Esophagus squamous epithelium (tissue), 5 donors: Measurements from ENCODE around the gene GMPS. TPM values are rescaled to one million over a fixed set of nuclear protein-coding genes. Genes with fewer than 3 reads are reported as not detected.

Experiments used
- DNase-seq: peaks from one replicate; lab custom pipeline; 2025; lab: John Stamatoyannopoulos, UW
- H3K27ac ChIP-seq, 4 donors: fragments of 200-600 bp; sonication (generic); one replicate each; pipeline ENCODE4 v1.5.1; 2016 to 2019; ENCODE audit warnings: mild to moderate bottlenecking in 1 of 4
- H3K27me3 ChIP-seq, 4 donors: fragments of 200-600 bp; sonication (generic); 1 replicate in 3 of 4; 2 replicates in 1 of 4; pipeline versions ENCODE4 v1.5.1 to v1.6.0; 2017 to 2021; ENCODE audit warnings: antibody characterized with exemption in 1 of 4
- H3K36me3 ChIP-seq, 3 donors: fragments of 200-600 bp; sonication (generic); one replicate each; pipeline ENCODE4 v1.5.1; 2016 to 2019
- H3K4me1 ChIP-seq, 3 donors: fragments of 200-600 bp; sonication (generic); one replicate each; pipeline ENCODE4 v1.5.1; 2017 to 2019
- H3K4me3 ChIP-seq, 4 donors: fragments of 200-600 bp; sonication (generic); 1 replicate in 3 of 4; 2 replicates in 1 of 4; pipeline ENCODE4 v1.5.1; 2016 to 2019; ENCODE audit warnings: mild to moderate bottlenecking in 2 of 4, moderate library complexity in 1 of 4
- H3K9me3 ChIP-seq, 3 donors: fragments of 200-600 bp; sonication (generic); one replicate each; pipeline ENCODE4 v1.5.1; 2016 to 2019
- POLR2A ChIP-seq, 4 donors: fragments of 450-650 bp; IDR thresholded peaks; one replicate each; pipeline ENCODE4 v1.6.1; 2017; ENCODE audit warnings: antibody characterized with exemption in 4 of 4, mild to moderate bottlenecking in 4 of 4, moderate library complexity in 3 of 4
- WGBS, 2 donors: methylation state at CpG; one replicate each; pipeline ENCODE4 v1.1.5; 2018; 5-methylcytosine and 5-hydroxymethylcytosine counted together
- intact Hi-C: fragments of 100-400 bp; cut with DNase I; formaldehyde crosslinking; loops from one replicate; pipeline ENCODE4 v1.15.0; 2022
- total RNA-seq, 4 donors: library from RNA; depleted of rRNA; stranded (reverse); fragments of >200 nt; gene quantifications; one replicate each; pipeline ENCODE4 v1.1.0, GENCODE V29; 2016
- TF ChIP-seq, protein P1 (sequence below), 6 experiments: fragments of 450-650 bp in 4 of 6; fragments of 200-600 bp in 2 of 6; sonication (generic) in 2 of 6; IDR thresholded peaks; one replicate each; pipeline ENCODE4 v1.5.1; 2016 to 2019; ENCODE audit warnings: antibody characterized with exemption in 6 of 6, mild to moderate bottlenecking in 4 of 6, moderate library complexity in 4 of 6
- donor health status: DM: yes; HTN: yes; CAD: no.

GMPS gene
- total RNA-seq, 4 donors from 2014 or later, result 14.3 to 47.9 (median 36.8) TPM

- TF ChIP-seq, protein P1, sequence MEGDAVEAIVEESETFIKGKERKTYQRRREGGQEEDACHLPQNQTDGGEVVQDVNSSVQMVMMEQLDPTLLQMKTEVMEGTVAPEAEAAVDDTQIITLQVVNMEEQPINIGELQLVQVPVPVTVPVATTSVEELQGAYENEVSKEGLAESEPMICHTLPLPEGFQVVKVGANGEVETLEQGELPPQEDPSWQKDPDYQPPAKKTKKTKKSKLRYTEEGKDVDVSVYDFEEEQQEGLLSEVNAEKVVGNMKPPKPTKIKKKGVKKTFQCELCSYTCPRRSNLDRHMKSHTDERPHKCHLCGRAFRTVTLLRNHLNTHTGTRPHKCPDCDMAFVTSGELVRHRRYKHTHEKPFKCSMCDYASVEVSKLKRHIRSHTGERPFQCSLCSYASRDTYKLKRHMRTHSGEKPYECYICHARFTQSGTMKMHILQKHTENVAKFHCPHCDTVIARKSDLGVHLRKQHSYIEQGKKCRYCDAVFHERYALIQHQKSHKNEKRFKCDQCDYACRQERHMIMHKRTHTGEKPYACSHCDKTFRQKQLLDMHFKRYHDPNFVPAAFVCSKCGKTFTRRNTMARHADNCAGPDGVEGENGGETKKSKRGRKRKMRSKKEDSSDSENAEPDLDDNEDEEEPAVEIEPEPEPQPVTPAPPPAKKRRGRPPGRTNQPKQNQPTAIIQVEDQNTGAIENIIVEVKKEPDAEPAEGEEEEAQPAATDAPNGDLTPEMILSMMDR (IDR thresholded peaks at IDR 0.05), result no peak
- no peak for TF ChIP-seq POLR2A (IDR thresholded peaks at IDR 0.05)
Measured at GRCh38 chr3:155989536-155989935, 119.1 kb downstream of the GMPS start.

DNA sequence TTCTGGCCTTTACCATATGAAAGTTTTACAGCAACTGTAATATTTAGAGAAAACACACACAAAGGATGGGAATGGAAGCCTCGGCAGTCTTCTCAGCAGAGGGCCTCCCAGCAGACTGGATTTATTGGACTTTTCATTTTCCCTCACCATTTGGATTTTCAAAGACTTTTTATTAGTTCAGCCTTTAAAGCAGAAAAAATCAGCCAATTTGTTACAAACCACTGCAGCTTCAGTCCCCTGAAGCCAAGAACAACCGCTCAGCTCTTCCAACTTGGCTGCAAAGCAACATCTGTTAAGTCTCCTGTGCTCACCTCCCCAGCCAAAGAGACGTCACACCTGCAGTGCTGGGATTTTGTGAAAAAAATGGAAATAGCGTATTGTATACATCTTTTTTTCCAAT, 120.8 kb downstream of the GMPS start:
- H3K4me3 ChIP-seq, result no peak overlapping the region
- WGBS, 2 donors, result 40 to 47% methylated on average over 4 of the region's 4 CpGs
- no peaks in the 10 kb centered on the region for H3K9me3 ChIP-seq
- no peak overlapping the region for H3K27ac ChIP-seq
- no peaks in the 10 kb centered on the region for H3K36me3 ChIP-seq
- intact Hi-C loops, result no loop called here
- no peak for TF ChIP-seq POLR2A (IDR thresholded peaks at IDR 0.05)
- TF ChIP-seq, protein P1 (IDR thresholded peaks at IDR 0.05), result no peak
- no peak for DNase-seq
- H3K27me3 ChIP-seq, result no peaks in the 10 kb centered on the region
- H3K4me1 ChIP-seq, result no peaks in the 10 kb centered on the region

More at GRCh38 chr3:155989536-155989935, 119.1 kb downstream of the GMPS start:
- H3K4me1 ChIP-seq, result no peaks in the 10 kb centered on the region
- intact Hi-C loops, result no loop called here
- no peaks in the 10 kb centered on the region for H3K9me3 ChIP-seq
- H3K27ac ChIP-seq, result no peak overlapping the region
- no peak overlapping the region for H3K4me3 ChIP-seq
- H3K36me3 ChIP-seq, result no peaks in the 10 kb centered on the region
- no peak for DNase-seq
- H3K27me3 ChIP-seq, result no peaks in the 10 kb centered on the region

GRCh38 chr3:155991847-155992246, 121.4 kb downstream of the GMPS start:
- no peaks in the 10 kb centered on the region for H3K4me1 ChIP-seq
- DNase-seq, result no peak
- no peaks in the 10 kb centered on the region for H3K27me3 ChIP-seq
- WGBS, 2 donors, result 64 to 70% methylated on average over 1 of the region's 1 CpG
- no peak for TF ChIP-seq POLR2A (IDR thresholded peaks at IDR 0.05)
- TF ChIP-seq, protein P1 (IDR thresholded peaks at IDR 0.05), result no peak
- no peaks in the 10 kb centered on the region for H3K9me3 ChIP-seq
- intact Hi-C loops, result no loop called here
- H3K4me3 ChIP-seq, result no peak overlapping the region
- no peaks in the 10 kb centered on the region for H3K36me3 ChIP-seq
- no peak overlapping the region for H3K27ac ChIP-seq

Other genes starting within 250 kb of the GMPS start
- gene PLCH1, start 125.6 kb upstream of the GMPS start, total RNA-seq, result 1 to 10 TPM in 1 of 4 donors, under 1 TPM in 3; 0.19 to 2.1 (median 0.28) TPM
- gene C3orf33, start 64.4 kb upstream of the GMPS start, total RNA-seq, result 1 to 10 TPM in 1 of 4 donors, under 1 TPM in 3; 0.44 to 1.3 (median 0.58) TPM
- 10 to 100 TPM; 16.3 to 22.0 (median 21.8) TPM for gene SLC33A1, start 16.2 kb upstream of the GMPS start, total RNA-seq
- gene KCNAB1, start 249.9 kb downstream of the GMPS start, total RNA-seq, result 1 to 10 TPM in 2 of 4 donors, under 1 TPM in 2; 0.40 to 6.6 (median 1.3) TPM